Measurements from ENCODE around the gene DOCK8.
A peak's percentile ranks its signal among the peaks of the same experiment; 100 is the strongest.

DOCK8 gene

GRCh38 chr9:372128-372527 is 157.5 kb downstream of the DOCK8 start:
- Mint-ChIP-seq H3K9me3 (no peaks in the 10 kb centered on the region), H3K4me1 (ENCODE audit: low read depth) (no peaks in the 10 kb centered on the region), H3K27ac (no peak overlapping the region), H3K27me3 (no peaks in the 10 kb centered on the region), H3K4me3 (no peak overlapping the region), H3K36me3 (ENCODE audit: low read depth) (peaks cover 80% of the 10 kb centered on the region)

GRCh38 chr9:373759-374206 is 159.1 kb downstream of the DOCK8 start:
- H3K27ac Mint-ChIP-seq = no peak overlapping the region
- H3K36me3 Mint-ChIP-seq (ENCODE audit: low read depth) = peaks cover 83% of the 10 kb centered on the region
- H3K9me3 Mint-ChIP-seq = no peaks in the 10 kb centered on the region
- no peaks in the 10 kb centered on the region for H3K27me3 Mint-ChIP-seq
- H3K4me1 Mint-ChIP-seq (ENCODE audit: low read depth) = no peaks in the 10 kb centered on the region
- H3K4me3 Mint-ChIP-seq = no peak overlapping the region

GRCh38 chr9:374736-375135 is 160.1 kb downstream of the DOCK8 start:
- H3K36me3 Mint-ChIP-seq (ENCODE audit: low read depth) = peaks cover 84% of the 10 kb centered on the region
- H3K27ac Mint-ChIP-seq = no peak overlapping the region
- no peaks in the 10 kb centered on the region for H3K27me3 Mint-ChIP-seq
- H3K4me3 Mint-ChIP-seq = no peak overlapping the region
- no peaks in the 10 kb centered on the region for H3K9me3 Mint-ChIP-seq
- H3K4me1 Mint-ChIP-seq (ENCODE audit: low read depth) = no peaks in the 10 kb centered on the region

- H3K9me3 Mint-ChIP-seq = no peaks in the 10 kb centered on the region
These were observed 161.4 kb downstream of the DOCK8 start for GRCh38 chr9:376115-376514.

GRCh38 chr9:378263-378662 is 163.6 kb downstream of the DOCK8 start:
- peaks cover 65% of the 10 kb centered on the region for H3K36me3 Mint-ChIP-seq (ENCODE audit: low read depth)
- no peaks in the 10 kb centered on the region for H3K27me3 Mint-ChIP-seq
- peak overlapping the region; percentile 42 for H3K27ac Mint-ChIP-seq
- no peak overlapping the region for H3K4me3 Mint-ChIP-seq
- H3K9me3 Mint-ChIP-seq = no peaks in the 10 kb centered on the region
- no peaks in the 10 kb centered on the region for H3K4me1 Mint-ChIP-seq (ENCODE audit: low read depth)

More at GRCh38 chr9:376115-376514, 161.4 kb downstream of the DOCK8 start:
- no peaks in the 10 kb centered on the region for H3K27me3 Mint-ChIP-seq
- peaks cover 75% of the 10 kb centered on the region for H3K36me3 Mint-ChIP-seq (ENCODE audit: low read depth)
- H3K27ac Mint-ChIP-seq = no peak overlapping the region
- no peak overlapping the region for H3K4me3 Mint-ChIP-seq
- no peaks in the 10 kb centered on the region for H3K4me1 Mint-ChIP-seq (ENCODE audit: low read depth)

GRCh38 chr9:382383-382782 is 167.7 kb downstream of the DOCK8 start:
- peaks cover 59% of the 10 kb centered on the region for H3K36me3 Mint-ChIP-seq (ENCODE audit: low read depth)
- H3K27ac Mint-ChIP-seq = no peak overlapping the region

DNA sequence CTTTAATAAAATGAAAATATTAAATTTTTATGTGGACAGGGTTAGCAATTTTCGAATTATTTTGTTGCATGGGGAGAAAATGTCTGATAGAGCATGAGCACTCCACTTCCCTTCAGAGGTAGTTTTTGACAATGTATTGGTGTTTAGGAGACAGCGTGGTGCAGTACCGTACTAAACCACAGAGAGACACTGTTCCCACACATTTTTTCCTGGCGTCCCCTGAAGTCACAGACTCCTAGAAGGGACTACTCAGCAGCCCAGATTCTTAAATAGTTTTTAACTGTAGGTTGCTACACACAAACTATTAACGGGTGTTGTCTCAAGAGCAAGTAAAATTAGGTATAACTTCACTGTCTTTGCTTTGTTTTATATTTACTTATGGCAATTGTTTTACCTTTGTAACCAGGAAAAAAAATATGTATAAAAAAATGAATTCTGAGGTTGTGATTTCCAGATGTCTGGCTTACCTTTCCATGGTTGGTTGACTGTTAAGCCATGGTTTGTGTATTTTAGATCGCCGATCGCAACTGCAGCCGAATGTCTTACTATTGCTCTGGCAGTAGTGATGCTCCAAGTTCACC is 171.2 kb downstream of the DOCK8 start:
- Mint-ChIP-seq H3K4me3 (no peak overlapping the region), H3K4me1 (ENCODE audit: low read depth) (no peaks in the 10 kb centered on the region), H3K9me3 (no peaks in the 10 kb centered on the region), H3K27ac (no peak overlapping the region), H3K27me3 (no peaks in the 10 kb centered on the region), H3K36me3 (ENCODE audit: low read depth) (peaks cover 50% of the 10 kb centered on the region)

More at GRCh38 chr9:382383-382782, 167.7 kb downstream of the DOCK8 start:
- Mint-ChIP-seq H3K4me1 (ENCODE audit: low read depth) (no peaks in the 10 kb centered on the region), H3K27me3 (no peaks in the 10 kb centered on the region), H3K4me3 (no peak overlapping the region), H3K9me3 (no peaks in the 10 kb centered on the region)

- Mint-ChIP-seq H3K27ac (no peak overlapping the region), H3K27me3 (no peaks in the 10 kb centered on the region), H3K4me1 (ENCODE audit: low read depth) (no peaks in the 10 kb centered on the region), H3K36me3 (ENCODE audit: low read depth) (peaks cover 52% of the 10 kb centered on the region), H3K9me3 (no peaks in the 10 kb centered on the region), H3K4me3 (no peak overlapping the region)
These were observed 174.5 kb downstream of the DOCK8 start for GRCh38 chr9:389159-389558.

DNA sequence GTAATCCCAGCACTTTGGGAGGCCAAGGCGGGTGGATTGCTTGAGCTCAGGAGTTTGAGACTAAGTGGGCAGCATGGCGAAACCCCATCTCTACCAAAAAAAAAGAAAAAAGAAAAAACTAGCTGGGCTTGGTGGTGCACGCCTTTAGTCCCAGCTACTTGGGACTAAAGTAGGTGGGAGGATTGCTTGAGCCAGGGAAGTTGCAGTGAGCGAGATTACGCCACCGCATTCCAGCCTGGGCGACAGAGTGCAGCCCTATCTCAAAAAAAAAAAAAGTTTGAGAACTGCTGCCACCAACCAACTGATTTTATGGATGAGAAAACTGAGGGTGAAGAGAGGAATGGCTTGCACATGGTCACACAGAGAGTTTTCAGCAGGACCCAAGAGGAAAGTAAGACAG is 175.1 kb downstream of the DOCK8 start:
- H3K4me3 Mint-ChIP-seq = no peak overlapping the region

GRCh38 chr9:392077-392804 is 177.6 kb downstream of the DOCK8 start:
- Mint-ChIP-seq H3K27ac (no peak overlapping the region), H3K27me3 (no peaks in the 10 kb centered on the region), H3K9me3 (no peaks in the 10 kb centered on the region), H3K4me1 (ENCODE audit: low read depth) (no peaks in the 10 kb centered on the region), H3K4me3 (no peak overlapping the region), H3K36me3 (ENCODE audit: low read depth) (peaks cover 53% of the 10 kb centered on the region)

More for the DNA sequence above, 175.1 kb downstream of the DOCK8 start:
- H3K4me1 Mint-ChIP-seq (ENCODE audit: low read depth) = no peaks in the 10 kb centered on the region
- no peaks in the 10 kb centered on the region for H3K27me3 Mint-ChIP-seq
- H3K9me3 Mint-ChIP-seq = no peaks in the 10 kb centered on the region
- peaks cover 54% of the 10 kb centered on the region for H3K36me3 Mint-ChIP-seq (ENCODE audit: low read depth)
- H3K27ac Mint-ChIP-seq = no peak overlapping the region

- Mint-ChIP-seq H3K4me1 (ENCODE audit: low read depth) (no peaks in the 10 kb centered on the region), H3K27me3 (no peaks in the 10 kb centered on the region), H3K36me3 (ENCODE audit: low read depth) (peaks cover 65% of the 10 kb centered on the region), H3K9me3 (no peaks in the 10 kb centered on the region), H3K27ac (peak overlapping the region; percentile 18), H3K4me3 (no peak overlapping the region)
These were observed 179.8 kb downstream of the DOCK8 start for GRCh38 chr9:394347-395052.

- Mint-ChIP-seq H3K36me3 (ENCODE audit: low read depth) (peaks cover 61% of the 10 kb centered on the region), H3K4me3 (no peak overlapping the region), H3K4me1 (ENCODE audit: low read depth) (no peaks in the 10 kb centered on the region), H3K27ac (no peak overlapping the region), H3K9me3 (no peaks in the 10 kb centered on the region), H3K27me3 (no peaks in the 10 kb centered on the region)
These were observed 181.7 kb downstream of the DOCK8 start for GRCh38 chr9:396396-396795.

DNA sequence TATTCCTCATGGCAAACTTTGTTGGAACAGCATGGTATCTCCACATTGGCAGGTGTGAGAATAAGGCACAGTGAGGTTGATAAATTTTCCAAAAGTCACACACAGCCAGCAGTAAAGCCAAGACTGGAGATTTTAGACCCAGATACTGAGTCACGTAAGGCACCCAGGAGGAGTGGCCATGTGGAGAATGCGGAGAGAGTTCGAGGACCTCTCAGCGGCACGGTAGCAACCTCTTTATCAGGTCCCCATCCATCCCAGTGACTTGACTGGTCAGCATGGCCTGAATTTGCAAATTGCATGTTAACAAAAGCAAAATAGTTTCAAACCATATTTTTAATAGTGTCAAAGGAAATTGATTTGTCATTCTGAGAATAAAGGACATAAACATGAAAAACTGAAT is 183.4 kb downstream of the DOCK8 start:
- Mint-ChIP-seq H3K36me3 (ENCODE audit: low read depth) (peaks cover 72% of the 10 kb centered on the region), H3K4me1 (ENCODE audit: low read depth) (no peaks in the 10 kb centered on the region), H3K9me3 (no peaks in the 10 kb centered on the region), H3K27me3 (no peaks in the 10 kb centered on the region), H3K4me3 (no peak overlapping the region), H3K27ac (no peak overlapping the region)

- Mint-ChIP-seq H3K27me3 (no peaks in the 10 kb centered on the region), H3K36me3 (ENCODE audit: low read depth) (peaks cover 76% of the 10 kb centered on the region), H3K4me1 (ENCODE audit: low read depth) (no peaks in the 10 kb centered on the region), H3K4me3 (no peak overlapping the region), H3K9me3 (no peaks in the 10 kb centered on the region), H3K27ac (peak overlapping the region; percentile 31)
These were observed 186.6 kb downstream of the DOCK8 start for GRCh38 chr9:401223-401622.

DNA sequence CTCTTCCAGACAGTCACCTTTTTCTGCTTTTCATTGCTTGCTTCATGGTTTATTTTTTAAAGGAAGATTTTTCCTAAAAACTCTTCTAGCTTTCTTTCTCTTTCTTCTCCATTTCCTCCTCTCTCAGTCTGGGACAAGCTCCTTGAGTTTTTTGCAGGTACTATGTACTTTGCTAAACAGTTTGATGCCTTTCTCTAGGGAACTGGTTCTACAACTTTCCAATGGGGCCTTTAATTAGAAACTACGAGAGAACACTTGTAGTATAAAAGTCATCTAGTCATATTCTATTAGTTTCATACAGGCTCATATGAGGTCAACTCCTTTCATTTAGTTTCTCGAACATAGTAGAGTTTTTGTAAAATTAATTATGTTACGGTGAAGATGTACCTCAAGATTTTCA is 189.6 kb downstream of the DOCK8 start:
- H3K36me3 Mint-ChIP-seq (ENCODE audit: low read depth) = peaks cover 85% of the 10 kb centered on the region
- no peaks in the 10 kb centered on the region for H3K27me3 Mint-ChIP-seq
- H3K4me3 Mint-ChIP-seq = no peak overlapping the region
- no peaks in the 10 kb centered on the region for H3K9me3 Mint-ChIP-seq
- H3K4me1 Mint-ChIP-seq (ENCODE audit: low read depth) = no peaks in the 10 kb centered on the region
- H3K27ac Mint-ChIP-seq = no peak overlapping the region
